IPS DF 19.7 (cell line): ENCODE measurements around the gene CDCA5.

Source experiments
- DNase-seq: peaks from one replicate; pipeline ENCODE4 v3.0.0-alpha.2; 2013; ENCODE audit warnings: low read depth, low spot score

The CDCA5 gene

GRCh38 chr11:65083834-65084597 lies at the start of gene CDCA5, which contains the start of gene ZFPL1:
Gene CDCA5 (minus strand): TSS chr11:65084040. CDS start chr11:65083978, 62 bp downstream.
Gene ZFPL1 (plus strand): TSS chr11:65084222. CDS start chr11:65084699, 477 bp downstream.
- peak; percentile 84 for DNase-seq

- DNase-seq, result no peak
Observed at GRCh38 chr11:65132988-65133700, 49.3 kb upstream of the CDCA5 start.

GRCh38 chr11:65132238-65132987 lies 48.6 kb upstream of the CDCA5 start:
- no peak for DNase-seq

- DNase-seq, result no peak
Observed at GRCh38 chr11:65131895-65132237, 48.0 kb upstream of the CDCA5 start.

GRCh38 chr11:65131417-65131776 lies 47.6 kb upstream of the CDCA5 start:
- no peak for DNase-seq

GRCh38 chr11:65130631-65131416 lies 47.0 kb upstream of the CDCA5 start:
- no peak for DNase-seq

GRCh38 chr11:65129649-65130441 lies 46.0 kb upstream of the CDCA5 start:
- DNase-seq, result no peak

- DNase-seq, result no peak
Observed at GRCh38 chr11:65128182-65129145, 44.6 kb upstream of the CDCA5 start.

GRCh38 chr11:65127473-65128181 lies 43.8 kb upstream of the CDCA5 start:
- no peak for DNase-seq

GRCh38 chr11:65126624-65127274 lies 42.9 kb upstream of the CDCA5 start:
- no peak for DNase-seq

GRCh38 chr11:65125197-65126056 lies 41.6 kb upstream of the CDCA5 start:
- DNase-seq, result no peak

- no peak for DNase-seq
Observed at GRCh38 chr11:65124480-65125196, 40.8 kb upstream of the CDCA5 start.

- DNase-seq, result peak; percentile 84
Observed at GRCh38 chr11:65121865-65122696, 38.2 kb upstream of the CDCA5 start, which contains the start of the genes FAU and MRPL49. Gene FAU (minus strand): TSS chr11:65122134. CDS start chr11:65121813, 321 bp downstream. Gene MRPL49 (plus strand): TSS chr11:65122321. CDS start chr11:65122347, 26 bp downstream.

- DNase-seq, result no peak
Observed at GRCh38 chr11:65121447-65121864, 37.6 kb upstream of the CDCA5 start.

GRCh38 chr11:65120831-65121230 lies 37.0 kb upstream of the CDCA5 start:
- DNase-seq, result no peak

GRCh38 chr11:65119670-65119995 lies 35.8 kb upstream of the CDCA5 start:
- no peak for DNase-seq
